T-helper 2 cell (primary cell): Measurements from ENCODE around the gene CASP9.

Experiments
- DNase-seq, 5 experiments: peaks; one replicate each; pipeline versions ENCODE4 v3.0.0 to v3.0.0-alpha.2; 2012 to 2022
- total RNA-seq, 2 donors: gene quantifications; one replicate each; lab custom pipeline; 2026; lab: John Stamatoyannopoulos, UW

The CASP9 gene
- total RNA-seq = 8.1 to 10.6 reads per million in 2 donors

DNA sequence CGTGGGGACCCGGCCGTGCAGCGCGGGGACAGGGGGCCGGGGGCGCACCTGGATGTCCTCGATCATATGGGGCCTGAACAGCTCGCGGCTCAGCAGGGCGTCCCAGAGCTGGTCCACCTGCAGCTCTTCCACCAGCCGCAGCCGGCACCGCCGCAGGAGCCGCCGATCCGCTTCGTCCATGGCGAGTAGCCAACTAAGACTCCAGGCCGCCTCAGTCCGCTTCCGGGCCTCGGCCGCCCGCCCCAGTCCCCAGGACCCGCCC, at the start of gene CASP9:
Gene CASP9 (minus strand): TSS at position 195 of the 262 bp plus-strand sequence. CDS start 15 bp downstream, at position 180.
- no peak for DNase-seq

- DNase-seq = peak in 1 of 5 experiments; percentile 24
Observed at GRCh38 chr1:15573477-15573876, 49.5 kb upstream of the CASP9 start.

- no peak for DNase-seq
Observed at GRCh38 chr1:15571266-15571665, 47.3 kb upstream of the CASP9 start.

DNA sequence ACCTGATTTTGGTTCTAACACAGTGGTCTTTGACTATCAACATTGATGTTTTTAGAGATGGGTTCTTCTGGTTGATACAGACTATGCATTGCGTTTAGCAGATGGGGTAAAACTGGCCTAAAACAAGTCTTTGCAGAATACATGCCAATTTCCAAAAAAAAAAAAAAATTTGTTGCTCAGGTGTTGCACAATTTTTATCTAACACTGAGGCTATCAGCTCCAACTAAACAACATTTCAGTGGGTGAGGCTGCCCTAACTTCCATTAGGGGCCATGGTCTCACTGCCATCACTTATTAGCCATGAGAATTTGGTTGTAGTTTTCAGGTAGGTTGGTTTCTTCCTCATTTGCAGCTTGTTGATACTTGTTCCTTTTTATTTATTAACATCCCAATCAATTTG, 46.8 kb upstream of the CASP9 start:
- no peak for DNase-seq

GRCh38 chr1:15568387-15569073, 44.5 kb upstream of the CASP9 start:
- DNase-seq = no peak

GRCh38 chr1:15559189-15559810, 35.3 kb upstream of the CASP9 start:
- no peak for DNase-seq

DNA sequence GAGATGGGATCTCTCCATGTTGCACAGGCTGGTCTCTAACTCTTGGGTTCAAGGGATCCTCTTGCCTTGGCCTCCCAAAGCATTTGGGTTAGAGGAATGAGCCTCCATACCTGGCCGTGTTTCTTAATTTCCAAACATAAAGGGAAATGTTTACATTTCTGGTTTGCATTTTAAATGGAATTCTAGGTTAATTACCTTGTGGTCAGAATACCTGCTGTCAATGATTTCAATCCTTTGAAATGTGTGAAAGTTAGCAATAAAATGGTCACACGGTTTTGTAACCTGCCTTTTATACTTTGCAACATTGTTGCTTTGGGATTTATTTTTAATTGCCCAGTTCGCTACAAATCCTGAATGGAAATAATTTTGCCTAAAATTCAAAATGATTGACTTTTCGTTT, 34.5 kb upstream of the CASP9 start:
- DNase-seq = no peak

DNA sequence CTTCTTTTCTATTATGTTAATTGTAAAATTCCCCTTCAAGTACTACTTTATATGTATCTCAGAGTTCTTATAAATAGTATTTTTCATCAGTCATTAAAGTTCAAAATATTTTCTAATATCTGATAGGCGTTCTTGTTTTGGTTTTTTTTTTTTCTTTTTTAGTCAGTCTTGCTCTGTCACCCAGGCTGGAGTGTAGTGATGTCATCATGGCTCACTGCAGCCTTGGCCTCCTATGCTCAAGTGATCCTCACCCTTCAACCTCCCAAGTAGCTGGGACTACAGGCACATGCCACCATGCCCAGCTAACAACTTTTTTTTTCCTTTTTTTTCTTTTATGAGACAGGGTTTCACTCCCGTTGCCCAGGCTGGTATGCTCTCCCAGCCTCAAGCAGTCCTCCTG, 33.6 kb upstream of the CASP9 start:
- DNase-seq = no peak

- DNase-seq = no peak
Observed at GRCh38 chr1:15557008-15557407, 33.0 kb upstream of the CASP9 start.

DNA sequence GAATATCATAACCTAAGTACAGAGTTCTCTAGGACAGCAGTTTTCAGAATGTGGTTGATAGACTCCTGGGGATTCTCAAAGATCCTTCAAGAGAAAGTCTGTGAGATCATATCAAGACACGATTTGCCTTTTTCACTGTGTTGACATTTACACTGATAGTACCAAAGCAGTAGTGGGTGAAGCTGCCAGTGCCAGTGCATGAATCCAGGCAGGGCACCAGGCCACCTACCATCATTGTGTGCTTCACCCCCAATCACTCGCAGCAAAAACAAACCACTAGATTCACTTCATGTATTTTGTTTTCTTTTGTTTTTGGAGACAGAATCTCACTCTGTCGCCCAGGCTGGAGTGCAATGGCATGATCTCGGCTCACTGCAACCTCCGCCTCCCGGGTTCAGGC, 26.6 kb upstream of the CASP9 start:
- DNase-seq = no peak

- DNase-seq = no peak
Observed at GRCh38 chr1:15546641-15547040, 22.6 kb upstream of the CASP9 start.

DNA sequence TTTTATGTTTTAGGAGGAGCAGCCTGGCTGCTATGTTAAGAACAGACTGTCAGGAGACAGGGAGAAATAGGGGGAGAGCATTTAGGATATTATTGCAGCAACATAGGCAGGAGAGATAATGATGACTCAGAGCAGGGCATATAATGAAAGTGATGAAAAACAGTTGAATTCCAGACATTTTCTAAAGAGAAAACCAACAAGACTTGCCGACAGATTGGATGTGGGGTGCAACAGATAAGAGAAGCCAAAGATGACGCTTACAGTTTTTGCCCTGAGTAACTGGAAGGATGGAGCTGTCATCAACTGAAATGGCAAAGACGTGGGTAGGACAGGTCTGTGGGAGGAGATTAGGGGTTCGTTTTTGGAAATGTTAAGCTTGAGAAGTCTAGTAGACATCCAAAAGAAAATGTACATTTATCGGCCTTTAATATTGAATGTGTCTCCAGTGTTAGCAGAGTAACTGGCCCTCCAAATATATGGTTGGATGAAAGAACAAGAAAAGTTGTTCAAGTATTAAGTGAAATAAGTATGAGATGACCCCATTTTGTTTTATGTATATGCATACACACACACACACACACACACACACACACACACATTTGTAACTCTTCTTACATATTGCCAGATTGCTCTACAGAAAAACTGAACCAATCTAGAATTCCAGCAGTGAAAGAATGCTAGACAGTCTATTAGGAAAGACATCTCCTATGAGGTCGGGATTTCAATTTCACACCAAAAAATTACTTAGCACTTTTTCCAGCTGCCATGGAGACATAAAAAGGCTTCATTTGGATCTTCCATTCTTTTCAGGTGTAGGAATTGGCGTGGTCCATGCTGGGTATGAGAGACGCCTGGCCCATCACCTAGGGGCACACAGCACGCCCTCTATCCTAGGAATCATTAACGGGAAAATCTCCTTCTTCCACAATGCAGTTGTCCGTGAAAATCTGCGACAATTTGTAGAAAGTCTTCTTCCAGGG, 19.9 kb upstream of the CASP9 start:
- DNase-seq = no peak

DNA sequence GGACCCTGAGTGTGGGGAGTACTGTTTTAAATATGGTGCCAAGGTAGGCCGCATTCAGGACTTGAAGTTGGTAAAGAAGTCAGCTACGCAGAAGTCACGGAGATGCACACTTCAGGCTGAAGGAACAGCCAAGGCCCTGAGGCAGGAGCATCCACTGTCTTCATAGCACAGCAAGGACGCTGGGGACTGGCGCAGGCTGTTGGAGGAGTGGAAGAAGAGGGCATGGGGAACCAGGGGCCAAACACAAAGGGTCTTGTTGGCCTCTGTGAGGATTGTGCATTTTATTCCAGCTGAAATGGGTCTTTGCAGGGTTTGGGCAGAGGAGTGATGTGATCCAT, 19.2 kb upstream of the CASP9 start:
- no peak for DNase-seq

DNA sequence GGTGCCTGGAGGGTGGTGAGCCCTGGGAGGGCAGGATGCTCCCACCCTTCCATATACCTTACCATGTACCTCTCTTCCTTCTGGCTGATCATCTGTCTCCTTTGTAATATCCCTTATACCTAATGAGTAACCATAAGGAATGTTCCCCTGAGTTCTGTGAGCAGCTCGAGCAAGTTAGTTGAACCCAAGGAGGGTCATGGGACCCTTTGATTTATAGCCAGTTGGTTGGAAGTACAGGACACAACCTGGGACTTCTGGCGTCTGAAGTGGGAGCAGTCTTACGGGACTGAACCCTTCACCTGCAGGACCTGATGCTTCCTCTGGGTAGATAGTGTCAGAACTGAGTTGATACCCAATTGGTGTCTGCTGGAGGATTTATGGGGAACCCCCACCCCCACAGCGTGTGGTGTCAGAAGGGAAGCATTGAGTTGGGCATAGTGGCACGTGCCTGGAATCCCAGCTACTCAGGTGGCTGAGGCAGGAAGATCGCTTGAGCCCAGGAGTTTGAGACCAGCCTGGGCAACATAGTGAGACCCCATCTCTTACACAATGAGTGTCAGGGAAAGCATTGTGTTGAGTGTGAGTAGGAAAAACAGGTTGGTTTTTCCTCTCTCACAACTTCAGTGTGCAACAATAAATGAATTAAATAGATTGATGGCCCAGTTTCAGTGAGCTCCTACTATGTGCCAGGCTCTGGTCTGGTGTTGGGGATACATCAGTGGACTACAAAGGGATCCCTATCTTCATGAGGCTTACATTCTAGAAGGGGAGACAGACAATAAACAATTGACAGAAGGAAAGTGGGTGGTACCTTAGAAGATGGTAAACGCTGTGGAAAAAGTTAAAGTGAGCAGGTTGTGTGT, 18.6 kb upstream of the CASP9 start:
- DNase-seq = no peak

- no peak for DNase-seq
Observed at GRCh38 chr1:15541231-15541792, 17.3 kb upstream of the CASP9 start.

DNA sequence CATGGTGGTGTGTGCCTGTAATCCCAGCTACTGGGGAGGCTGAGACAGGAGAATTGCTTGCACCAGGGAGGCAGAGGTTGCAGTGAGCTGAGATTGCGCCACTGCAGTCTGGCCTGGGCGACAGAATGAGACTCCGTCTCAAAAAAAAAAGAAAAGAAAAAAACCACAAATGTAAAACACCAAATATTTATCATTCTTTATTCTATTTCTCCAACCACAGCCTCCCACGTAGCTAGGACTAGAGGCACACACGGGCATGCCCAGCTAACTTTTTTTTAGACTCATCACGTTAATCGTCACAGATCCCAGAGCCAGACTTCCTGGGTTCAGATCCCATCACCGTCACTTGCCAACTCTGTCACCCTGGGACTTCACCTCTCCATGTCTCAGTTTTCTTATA, 16.2 kb upstream of the CASP9 start:
- no peak for DNase-seq

- DNase-seq = no peak
Observed at GRCh38 chr1:15538771-15539170, 14.8 kb upstream of the CASP9 start.

GRCh38 chr1:15531682-15532081, 7.7 kb upstream of the CASP9 start:
- DNase-seq = no peak

DNA sequence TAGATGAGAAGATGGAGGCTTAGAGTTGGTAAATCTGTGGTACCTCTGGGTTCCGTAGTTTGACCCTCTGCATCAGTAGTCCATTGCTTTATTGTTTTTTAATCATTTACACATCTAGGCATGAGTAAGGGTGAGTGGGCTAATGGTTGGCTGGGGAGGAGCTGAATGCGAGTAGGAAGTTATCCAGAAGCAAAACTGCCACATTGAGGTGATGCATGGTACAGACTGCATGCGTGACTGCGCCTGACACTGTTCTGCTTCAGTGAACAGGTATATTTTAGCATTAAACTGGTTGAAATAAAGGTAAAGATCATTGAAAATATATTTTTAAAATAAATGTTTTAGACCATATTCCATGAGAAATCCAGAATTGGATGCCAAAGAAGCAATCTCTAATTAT, 7.0 kb upstream of the CASP9 start:
- DNase-seq = no peak

GRCh38 chr1:15526490-15527339, 2.7 kb upstream of the CASP9 start, which contains the start of gene DNAJC16:
TSS of gene DNAJC16 (plus strand) at chr1:15526848. CDS start at chr1:15529106, 2,258 bp downstream.
- DNase-seq = peak; percentile 82 to 100 (median 93)

DNA sequence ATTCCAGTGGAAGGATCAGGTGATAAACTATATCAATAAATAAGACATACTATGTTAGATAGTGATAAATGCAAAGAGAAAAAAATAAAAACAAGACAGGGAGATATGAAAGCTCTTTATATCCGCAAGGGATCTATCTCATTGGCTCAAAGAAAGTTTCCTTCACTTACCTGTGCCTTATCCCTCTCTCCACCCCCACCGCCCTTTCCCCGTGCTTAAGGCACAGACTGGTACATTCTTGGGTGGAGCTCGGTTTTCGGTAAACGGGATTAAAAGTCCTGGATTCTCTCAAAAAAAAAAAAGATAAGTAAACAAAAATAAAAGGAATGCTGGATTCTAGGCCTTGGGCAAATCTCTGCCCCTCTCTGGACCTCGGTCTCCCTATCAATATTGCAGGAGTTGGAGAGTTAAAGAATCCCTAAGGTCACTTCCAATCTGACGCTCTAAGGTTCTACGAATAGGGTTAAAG, 2.0 kb upstream of the CASP9 start:
- no peak for DNase-seq
